HL-60 (cell line): ENCODE results near the gene EFTUD2.

Experiments
- CTCF ChIP-seq: IDR thresholded peaks from one replicate; pipeline ENCODE4 v1.5.1; 2011; ENCODE audit warnings: low read length, control low read depth, inconsistent platforms; ENCODE audit not compliant: insufficient read depth
- GABPA ChIP-seq: IDR thresholded peaks from 2 replicates; pipeline ENCODE4 v1.6.1; 2012; ENCODE audit warnings: low read depth
- POLR2AphosphoS5 ChIP-seq: IDR thresholded peaks from 2 replicates; pipeline ENCODE4 v1.6.1; 2012; ENCODE audit warnings: low read depth
- REST ChIP-seq: IDR thresholded peaks from 2 replicates; pipeline ENCODE4 v1.6.1; 2012; ENCODE audit warnings: low read depth; ENCODE audit not compliant: insufficient replicate concordance
- SPI1 ChIP-seq: IDR thresholded peaks from 2 replicates; pipeline ENCODE4 v1.6.1; 2012; ENCODE audit warnings: low read depth, mild to moderate bottlenecking, borderline replicate concordance

- TF ChIP-seq GABPA (no peak), CTCF (no peak), POLR2AphosphoS5 (no peak), REST (no peak), SPI1 (no peak)
Observed at GRCh38 chr17:44850025-44850424, 49.2 kb downstream of the EFTUD2 start.
